ENCODE measurements around the gene CALHM4. TPM values are rescaled to one million over a fixed set of nuclear protein-coding genes. Genes with fewer than 3 reads are reported as not detected.

The CALHM4 gene
- total and polyA plus RNA-seq, 2 of the 4 experiments (the other 2 are of a cell fraction): 0.07 TPM; not detected in 1

GRCh38 chr6:116522896-116523295 lies 30.7 kb upstream of the CALHM4 start:
- no peaks in the 10 kb centered on the region for H3K9me3 ChIP-seq (ENCODE audit: control insufficient read depth, insufficient read depth, low read length)
- H3K36me3 ChIP-seq (ENCODE audit: control insufficient read depth, insufficient read depth, low read length): no peaks in the 10 kb centered on the region
- H2BK120ac ChIP-seq (ENCODE audit: low read depth, low read length): no peak overlapping the region
- H4K8ac ChIP-seq (ENCODE audit: low read depth in 2 of 2, low read length in 2 of 2): no peak overlapping the region
- H2AK9ac ChIP-seq (replicated peaks; ENCODE audit: low read depth, low read length, poor library complexity): no peak overlapping the region
- no peak overlapping the region for H2AK5ac ChIP-seq (ENCODE audit: low read depth, low read length)
- DNase-seq: no peak
- in situ Hi-C loops (cut with MboI; ENCODE audit: low sequenced_read_pairs) (no loop called here), dilution Hi-C loops (cut with HindIII; ENCODE audit: low sequenced_read_pairs, unreplicated experiment) (no loop called here), intact Hi-C loops (cut with micrococcal nuclease) (no loop called here)
- H3K9me1 ChIP-seq (ENCODE audit: insufficient read depth, low read length): no peaks in the 10 kb centered on the region
- no peak overlapping the region for H2BK5ac ChIP-seq (ENCODE audit: low read depth, low read length, poor library complexity, severe bottlenecking)
- no peak overlapping the region for H3K18ac ChIP-seq (ENCODE audit: low read depth, low read length)
- CTCF ChIA-PET: interaction anchor here (1.2 to 1.9 kb wide), 2 partner anchors 9 to 11 kb away, joined by 4 to 10 read pairs; partner anchors contain the start of gene CALHM5
- no peak overlapping the region for H3K4me3 ChIP-seq (ENCODE audit: insufficient read depth, low read depth, low read length)
- no peak overlapping the region for H3K23ac ChIP-seq (ENCODE audit: low read depth, low read length)
- H2AFZ ChIP-seq (replicated peaks; ENCODE audit: low read length, poor library complexity): no peak overlapping the region
- no peak overlapping the region for H2BK20ac ChIP-seq (ENCODE audit: low read depth, low read length)
- ATAC-seq (ENCODE audit: low read depth): no peak
- POLR2A ChIA-PET (ENCODE audit: unreplicated experiment): interaction anchor here (0.6 kb wide), 1 partner anchor 9 kb away, joined by 4 read pairs; no protein-coding TSS in a partner anchor
- H2BK15ac ChIP-seq (ENCODE audit: low read depth, low read length): no peak overlapping the region
- H3K56ac ChIP-seq (ENCODE audit: extremely low read depth, insufficient read depth, low read length): no peak overlapping the region
- H3K27ac ChIP-seq (ENCODE audit: insufficient read depth, low read length): no peak overlapping the region
- WGBS, 2 experiments (ENCODE audit: extremely low coverage in 2 of 2, insufficient read length in 1 of 2): no CpG with 5 or more reads among the region's 2 CpGs
- H3K9ac ChIP-seq (ENCODE audit: low read depth, low read length): no peak overlapping the region
- H3K4me1 ChIP-seq (ENCODE audit: control insufficient read depth, insufficient read depth, low read length): no peaks in the 10 kb centered on the region
- no peak overlapping the region for H3K14ac ChIP-seq (replicated peaks; ENCODE audit: low read depth, low read length)
- no peak overlapping the region for H4K5ac ChIP-seq (ENCODE audit: low read depth, low read length)
- BruUV-seq (replicated peaks): no TSS peak
- H4K20me1 ChIP-seq (ENCODE audit: insufficient read depth, low read length): no peaks in the 10 kb centered on the region
- TF ChIP-seq BHLHE40 (IDR thresholded peaks at IDR 0.05; ENCODE audit: low read depth, low read length) (no peak), FOS (IDR thresholded peaks at IDR 0.05; ENCODE audit: low read depth, low read length) (no peak), MXI1 (IDR thresholded peaks at IDR 0.05; ENCODE audit: borderline replicate concordance, low read depth, low read length) (no peak), USF2 (IDR thresholded peaks at IDR 0.05; ENCODE audit: low read depth, low read length) (no peak)
- H3K4ac ChIP-seq (ENCODE audit: low read depth, low read length): no peak overlapping the region
- H4K91ac ChIP-seq (ENCODE audit: insufficient read depth, low read depth, low read length): no peak overlapping the region
- peaks cover 3 to 8% of the 10 kb centered on the region in 2 experiments; a peak in 2 of 4 replicates for H3K79me1 ChIP-seq (ENCODE audit: low read depth in 1 of 2, low read length in 2 of 2)
- H3K27me3 ChIP-seq (ENCODE audit: control insufficient read depth, insufficient read depth, low read length): no peaks in the 10 kb centered on the region
- no peak overlapping the region for H3K4me2 ChIP-seq (ENCODE audit: low read depth, low read length)
